HG02884 (cell line): ENCODE measurements around the gene GABRE.
"Not testable (repeated sequence)": the region's sequence is repeated elsewhere in the genome, so short reads cannot be mapped to it uniquely, and the experiment has no call there.

Experiments used
- ATAC-seq: cut with Tn5 transposase; IDR thresholded peaks from one replicate; pipeline ENCODE4 v1.9.1; 2021; ENCODE audit warnings: mild to moderate bottlenecking, moderate library complexity; ENCODE audit not compliant: unreplicated experiment

Gene GABRE

GRCh38 chrX:151970027-151970426 is 4.4 kb downstream of the GABRE start:
- ATAC-seq = no peak

- ATAC-seq = no peak
Measured at GRCh38 chrX:151966236-151966635, 8.2 kb downstream of the GABRE start.

- ATAC-seq = no peak
Measured at GRCh38 chrX:151962034-151962433, 12.4 kb downstream of the GABRE start.

- no peak for ATAC-seq
Measured at GRCh38 chrX:151958101-151958500, 16.4 kb downstream of the GABRE start.

- ATAC-seq = no peak
Measured at GRCh38 chrX:151954730-151955129, 19.7 kb downstream of the GABRE start.

- no peak for ATAC-seq
Measured at GRCh38 chrX:151938172-151938571, 36.3 kb downstream of the GABRE start.

- ATAC-seq = no peak
Measured at GRCh38 chrX:151935358-151935757, 39.1 kb downstream of the GABRE start.

GRCh38 chrX:151929126-151929525 is 45.4 kb downstream of the GABRE start:
- ATAC-seq = no peak

- ATAC-seq = no peak
Measured at GRCh38 chrX:151923648-151924047, 50.8 kb downstream of the GABRE start.

- ATAC-seq = no peak
Measured at GRCh38 chrX:151922692-151923091, 51.8 kb downstream of the GABRE start.

- ATAC-seq = no peak
Measured at GRCh38 chrX:151921866-151922265, 52.6 kb downstream of the GABRE start.

GRCh38 chrX:151921292-151921691 is 53.2 kb downstream of the GABRE start:
- no peak for ATAC-seq

GRCh38 chrX:151920530-151920929 is 53.9 kb downstream of the GABRE start:
- no peak for ATAC-seq

- no peak for ATAC-seq
Measured at GRCh38 chrX:151920101-151920500, 54.4 kb downstream of the GABRE start.

GRCh38 chrX:151919610-151920009 is 54.9 kb downstream of the GABRE start:
- no peak for ATAC-seq

GRCh38 chrX:151918736-151919135 is 55.7 kb downstream of the GABRE start:
- not testable (repeated sequence) for ATAC-seq

- no peak for ATAC-seq
Measured at GRCh38 chrX:151912780-151913179, 61.7 kb downstream of the GABRE start, which contains the start of gene MAGEA4. TSS of gene MAGEA4 (plus strand) at chrX:151912889. CDS start at chrX:151923665, 10,776 bp downstream.

- ATAC-seq = no peak
Measured at GRCh38 chrX:151912221-151912620, 62.3 kb downstream of the GABRE start.

- ATAC-seq = no peak
Measured at GRCh38 chrX:151904989-151905388, 69.5 kb downstream of the GABRE start.
